Loucy (cell line): Measurements from ENCODE around the gene OR1J1.

Source experiments
- H2AFZ ChIP-seq: fragments of 200-600 bp; sonication (generic); 2 replicates; pipeline ENCODE4 v1.6.0; 2016; ENCODE audit warnings: antibody characterized with exemption, mild to moderate bottlenecking, low read length, moderate library complexity
- H3F3A ChIP-seq: fragments of 200-600 bp; 2 replicates; pipeline ENCODE4 v1.6.0; 2016; ENCODE audit warnings: antibody characterized with exemption, low read depth, mild to moderate bottlenecking
- H3K27me3 ChIP-seq: fragments of 200-600 bp; sonication (generic); 2 replicates; pipeline ENCODE4 v1.6.1; 2014; ENCODE audit warnings: low read length, mild to moderate bottlenecking; ENCODE audit not compliant: insufficient read depth, poor library complexity, severe bottlenecking
- H3K36me3 ChIP-seq: fragments of 200-600 bp; sonication (generic); 2 replicates; pipeline ENCODE4 v1.6.1; 2016; ENCODE audit warnings: low read length; ENCODE audit not compliant: insufficient read depth
- H3K4me1 ChIP-seq: fragments of 200-600 bp; sonication (generic); 2 replicates; pipeline ENCODE4 v1.5.1; 2014; ENCODE audit warnings: low read length, mild to moderate bottlenecking; ENCODE audit not compliant: insufficient read depth, poor library complexity, severe bottlenecking
- H3K4me2 ChIP-seq: fragments of 200-600 bp; sonication (generic); 2 replicates; pipeline ENCODE4 v1.6.0; 2014; ENCODE audit warnings: antibody characterized with exemption, low read length, low read depth, mild to moderate bottlenecking; ENCODE audit not compliant: poor library complexity, severe bottlenecking
- H3K4me3 ChIP-seq: fragments of 200-600 bp; sonication (generic); 2 replicates; pipeline ENCODE4 v1.5.1; 2014; ENCODE audit warnings: low read length, mild to moderate bottlenecking, mixed read lengths; ENCODE audit not compliant: poor library complexity, severe bottlenecking
- H3K79me2 ChIP-seq: fragments of 200-600 bp; sonication (generic); 2 replicates; pipeline ENCODE4 v1.6.1; 2014; ENCODE audit warnings: low read length; ENCODE audit not compliant: insufficient read depth
- H3K9ac ChIP-seq: fragments of 200-600 bp; sonication (generic); 2 replicates; pipeline ENCODE4 v1.6.0; 2014; ENCODE audit warnings: mild to moderate bottlenecking, low read depth, low read length, moderate library complexity; ENCODE audit not compliant: poor library complexity, severe bottlenecking
- H3K9me2 ChIP-seq: fragments of 200-600 bp; sonication (generic); replicated peaks from 2 replicates; pipeline ENCODE4 v1.6.1; 2016; ENCODE audit warnings: low read depth, low read length, mixed read lengths
- H3K9me3 ChIP-seq: fragments of 200-600 bp; sonication (generic); 2 replicates; pipeline ENCODE4 v1.6.1; 2014; ENCODE audit warnings: mild to moderate bottlenecking, antibody characterized with exemption, low read length, low read depth; ENCODE audit not compliant: insufficient read depth
- H4K20me1 ChIP-seq: fragments of 200-600 bp; sonication (generic); 2 replicates; pipeline ENCODE4 v1.6.0; 2014; ENCODE audit warnings: antibody characterized with exemption, low read length, mild to moderate bottlenecking; ENCODE audit not compliant: insufficient read depth, poor library complexity, severe bottlenecking
- EZH2phosphoT487 ChIP-seq: fragments of 200-600 bp; IDR thresholded peaks from 2 replicates; pipeline ENCODE4 v1.6.1; 2018; ENCODE audit warnings: antibody characterized with exemption, mild to moderate bottlenecking, moderate library complexity, borderline replicate concordance
- TF ChIP-seq, protein P1 (sequence below): fragments of 200-600 bp; sonication (generic); conservative IDR thresholded peaks from 2 replicates; pipeline ENCODE4 v1.5.1; 2014; ENCODE audit warnings: mild to moderate bottlenecking, antibody characterized with exemption, low read length

OR1J1 gene

GRCh38 chr9:122456123-122456522 lies 21.6 kb downstream of the OR1J1 start:
- H3K36me3 ChIP-seq: no peaks in the 10 kb centered on the region
- no peak overlapping the region for H2AFZ ChIP-seq
- H3K4me2 ChIP-seq: no peak overlapping the region
- H3K9ac ChIP-seq: no peak overlapping the region
- H3K4me1 ChIP-seq: no peaks in the 10 kb centered on the region
- H3F3A ChIP-seq: no peaks in the 10 kb centered on the region
- no peaks in the 10 kb centered on the region for H4K20me1 ChIP-seq
- no peak overlapping the region for H3K4me3 ChIP-seq
- H3K79me2 ChIP-seq: no peaks in the 10 kb centered on the region
- no peaks in the 10 kb centered on the region for H3K27me3 ChIP-seq
- H3K9me3 ChIP-seq: no peaks in the 10 kb centered on the region
- H3K9me2 ChIP-seq: no peaks in the 10 kb centered on the region
- TF ChIP-seq, protein P1, sequence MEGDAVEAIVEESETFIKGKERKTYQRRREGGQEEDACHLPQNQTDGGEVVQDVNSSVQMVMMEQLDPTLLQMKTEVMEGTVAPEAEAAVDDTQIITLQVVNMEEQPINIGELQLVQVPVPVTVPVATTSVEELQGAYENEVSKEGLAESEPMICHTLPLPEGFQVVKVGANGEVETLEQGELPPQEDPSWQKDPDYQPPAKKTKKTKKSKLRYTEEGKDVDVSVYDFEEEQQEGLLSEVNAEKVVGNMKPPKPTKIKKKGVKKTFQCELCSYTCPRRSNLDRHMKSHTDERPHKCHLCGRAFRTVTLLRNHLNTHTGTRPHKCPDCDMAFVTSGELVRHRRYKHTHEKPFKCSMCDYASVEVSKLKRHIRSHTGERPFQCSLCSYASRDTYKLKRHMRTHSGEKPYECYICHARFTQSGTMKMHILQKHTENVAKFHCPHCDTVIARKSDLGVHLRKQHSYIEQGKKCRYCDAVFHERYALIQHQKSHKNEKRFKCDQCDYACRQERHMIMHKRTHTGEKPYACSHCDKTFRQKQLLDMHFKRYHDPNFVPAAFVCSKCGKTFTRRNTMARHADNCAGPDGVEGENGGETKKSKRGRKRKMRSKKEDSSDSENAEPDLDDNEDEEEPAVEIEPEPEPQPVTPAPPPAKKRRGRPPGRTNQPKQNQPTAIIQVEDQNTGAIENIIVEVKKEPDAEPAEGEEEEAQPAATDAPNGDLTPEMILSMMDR: no peak
- no peak for TF ChIP-seq EZH2phosphoT487

DNA sequence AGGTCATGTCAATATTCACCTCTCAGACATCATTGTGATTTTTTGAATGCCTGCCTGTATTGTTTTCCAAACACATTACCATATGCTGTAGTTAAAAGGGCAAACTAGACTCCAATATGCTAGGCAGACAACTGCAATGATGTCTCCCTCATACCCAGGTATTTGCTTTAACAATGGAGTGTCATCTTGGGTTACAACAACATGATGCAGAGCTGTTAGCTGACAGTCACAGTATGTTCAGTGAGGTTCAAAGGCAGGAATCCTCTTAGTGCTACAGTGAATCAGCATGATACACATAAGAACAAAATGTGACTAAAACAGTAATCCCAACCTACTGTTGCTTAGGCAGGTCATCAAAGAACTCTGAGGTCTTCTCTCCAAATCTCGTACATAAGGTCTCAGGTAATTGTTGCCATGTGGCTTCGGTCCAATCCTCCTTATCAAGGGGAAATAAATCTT lies 24.0 kb downstream of the OR1J1 start:
- Histone ChIP-seq H3F3A (no peaks in the 10 kb centered on the region), H4K20me1 (no peaks in the 10 kb centered on the region), H3K9me3 (no peaks in the 10 kb centered on the region), H3K9ac (no peak overlapping the region), H3K36me3 (no peaks in the 10 kb centered on the region), H3K27me3 (no peaks in the 10 kb centered on the region), H3K4me3 (no peak overlapping the region), H3K4me2 (no peak overlapping the region), H2AFZ (no peak overlapping the region), H3K9me2 (no peaks in the 10 kb centered on the region), H3K79me2 (no peaks in the 10 kb centered on the region), H3K4me1 (no peaks in the 10 kb centered on the region)
- no peak for TF ChIP-seq EZH2phosphoT487
- TF ChIP-seq, protein P1: no peak

GRCh38 chr9:122446819-122447484 lies 30.8 kb downstream of the OR1J1 start:
- Histone ChIP-seq H3K9ac (no peak overlapping the region), H3K9me2 (no peaks in the 10 kb centered on the region), H3F3A (no peaks in the 10 kb centered on the region), H3K27me3 (peaks cover 9% of the 10 kb centered on the region), H3K4me2 (no peak overlapping the region), H3K36me3 (no peaks in the 10 kb centered on the region), H3K4me1 (no peaks in the 10 kb centered on the region), H3K9me3 (no peaks in the 10 kb centered on the region), H3K4me3 (no peak overlapping the region), H4K20me1 (no peaks in the 10 kb centered on the region), H2AFZ (no peak overlapping the region), H3K79me2 (no peaks in the 10 kb centered on the region)
- TF ChIP-seq, protein P1: no peak
- TF ChIP-seq EZH2phosphoT487: no peak
